LNCAP (cell line): ENCODE data around the gene CDC73.

ENCODE experiments used
- TF ChIP-seq, protein P1 (sequence below): fragments of 450-650 bp; IDR thresholded peaks from 2 replicates; pipeline ENCODE4 v1.5.1; 2017; ENCODE audit warnings: mild to moderate bottlenecking

The CDC73 gene

DNA sequence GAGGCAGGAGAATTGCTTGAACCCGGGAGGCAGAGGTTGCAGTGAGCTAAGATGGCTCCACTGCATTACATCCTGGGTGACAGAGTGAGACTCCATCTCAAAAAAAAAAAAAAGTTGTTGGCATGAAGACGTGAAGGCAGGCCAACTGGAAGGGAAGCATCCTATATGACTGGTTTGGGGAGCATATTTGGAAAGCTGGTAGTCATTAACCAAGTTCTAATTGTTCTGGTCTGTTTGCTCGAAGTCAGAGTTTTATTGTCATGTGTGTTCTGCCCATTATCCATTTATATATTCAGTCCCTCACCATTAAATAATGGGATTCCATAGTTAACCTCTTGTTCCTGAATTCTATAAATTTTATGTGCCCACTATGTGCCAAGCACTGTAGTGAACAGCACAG is 13.4 kb upstream of the CDC73 start:
- TF ChIP-seq, protein P1, sequence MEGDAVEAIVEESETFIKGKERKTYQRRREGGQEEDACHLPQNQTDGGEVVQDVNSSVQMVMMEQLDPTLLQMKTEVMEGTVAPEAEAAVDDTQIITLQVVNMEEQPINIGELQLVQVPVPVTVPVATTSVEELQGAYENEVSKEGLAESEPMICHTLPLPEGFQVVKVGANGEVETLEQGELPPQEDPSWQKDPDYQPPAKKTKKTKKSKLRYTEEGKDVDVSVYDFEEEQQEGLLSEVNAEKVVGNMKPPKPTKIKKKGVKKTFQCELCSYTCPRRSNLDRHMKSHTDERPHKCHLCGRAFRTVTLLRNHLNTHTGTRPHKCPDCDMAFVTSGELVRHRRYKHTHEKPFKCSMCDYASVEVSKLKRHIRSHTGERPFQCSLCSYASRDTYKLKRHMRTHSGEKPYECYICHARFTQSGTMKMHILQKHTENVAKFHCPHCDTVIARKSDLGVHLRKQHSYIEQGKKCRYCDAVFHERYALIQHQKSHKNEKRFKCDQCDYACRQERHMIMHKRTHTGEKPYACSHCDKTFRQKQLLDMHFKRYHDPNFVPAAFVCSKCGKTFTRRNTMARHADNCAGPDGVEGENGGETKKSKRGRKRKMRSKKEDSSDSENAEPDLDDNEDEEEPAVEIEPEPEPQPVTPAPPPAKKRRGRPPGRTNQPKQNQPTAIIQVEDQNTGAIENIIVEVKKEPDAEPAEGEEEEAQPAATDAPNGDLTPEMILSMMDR = no peak

DNA sequence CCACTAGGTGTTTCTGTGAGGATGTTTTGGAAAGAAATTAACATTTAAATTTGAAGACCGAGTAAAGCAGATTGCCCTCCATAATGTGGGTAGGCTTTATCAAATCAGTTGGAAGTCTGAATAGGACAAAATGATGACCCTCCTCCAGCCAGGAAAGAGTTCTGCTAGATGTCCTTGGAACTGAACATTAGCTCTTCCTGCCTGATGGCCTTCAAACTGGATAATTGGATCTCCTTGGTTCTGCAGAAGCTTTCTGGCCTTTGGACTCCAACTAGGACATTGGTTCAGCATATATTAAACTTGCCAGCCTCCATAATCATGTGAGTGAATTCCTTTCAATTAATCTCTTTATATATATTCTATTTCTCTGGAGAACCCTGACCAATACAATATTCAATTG is 12.2 kb upstream of the CDC73 start:
- TF ChIP-seq, protein P1 = no peak

DNA sequence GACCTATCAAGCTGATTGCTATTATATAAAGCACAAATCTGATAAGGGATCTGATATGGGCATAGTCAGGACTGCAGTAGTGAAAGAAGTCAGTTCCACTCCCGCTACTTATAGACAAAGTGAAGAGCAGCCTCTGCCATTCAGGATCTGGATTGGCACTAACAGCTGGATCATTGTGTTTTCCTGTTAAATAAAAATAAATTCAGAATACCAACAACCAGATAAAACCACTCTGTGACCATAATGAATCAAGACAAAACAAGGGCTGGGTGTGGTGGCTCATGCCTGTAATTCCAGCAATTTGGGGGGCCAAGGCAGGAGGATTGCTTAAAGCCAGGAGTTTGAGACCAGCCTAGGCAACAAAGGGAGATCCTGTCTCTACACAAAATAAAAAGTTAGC is 11.6 kb upstream of the CDC73 start:
- TF ChIP-seq, protein P1 = no peak

DNA sequence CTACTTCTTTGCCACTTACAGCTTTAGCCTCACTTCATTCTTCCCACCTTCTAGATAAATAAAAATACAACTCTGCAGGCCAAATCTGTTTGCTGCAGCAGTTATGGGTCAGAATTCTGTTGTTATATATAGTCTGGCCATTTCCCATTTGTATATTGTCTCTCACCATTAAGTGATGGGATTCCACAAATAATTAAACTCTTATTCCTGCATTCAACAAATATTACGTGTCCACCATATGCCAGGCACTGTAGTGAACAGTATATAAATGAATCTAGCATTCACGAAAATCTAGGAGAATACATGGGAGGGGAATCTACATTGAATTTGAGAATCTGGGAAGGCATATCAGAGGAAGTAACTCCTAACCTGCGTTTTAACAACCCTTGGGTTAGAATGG is 11.0 kb upstream of the CDC73 start:
- TF ChIP-seq, protein P1 = no peak

DNA sequence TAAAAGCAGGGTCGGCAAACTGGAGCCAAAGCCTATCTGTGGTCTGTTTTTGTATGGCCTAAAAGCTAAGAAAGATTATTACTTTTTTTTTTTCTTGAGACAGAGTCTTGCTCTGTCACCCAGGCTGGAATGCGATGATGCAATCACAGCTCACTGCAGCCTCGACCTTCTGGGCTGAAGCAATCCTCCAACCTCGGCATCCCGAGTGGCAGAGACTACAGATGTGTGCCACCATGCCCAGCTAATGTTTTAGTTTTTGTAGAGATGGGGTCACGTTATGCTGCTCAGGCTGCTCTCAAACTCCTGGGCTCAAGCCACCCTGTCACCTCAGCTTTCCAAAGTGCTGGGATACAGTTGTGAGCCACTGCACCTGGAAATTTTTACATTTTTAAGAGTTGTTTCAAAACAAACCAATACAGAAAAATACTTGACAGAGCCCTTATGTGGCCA is 10.2 kb upstream of the CDC73 start:
- TF ChIP-seq, protein P1 = no peak

DNA sequence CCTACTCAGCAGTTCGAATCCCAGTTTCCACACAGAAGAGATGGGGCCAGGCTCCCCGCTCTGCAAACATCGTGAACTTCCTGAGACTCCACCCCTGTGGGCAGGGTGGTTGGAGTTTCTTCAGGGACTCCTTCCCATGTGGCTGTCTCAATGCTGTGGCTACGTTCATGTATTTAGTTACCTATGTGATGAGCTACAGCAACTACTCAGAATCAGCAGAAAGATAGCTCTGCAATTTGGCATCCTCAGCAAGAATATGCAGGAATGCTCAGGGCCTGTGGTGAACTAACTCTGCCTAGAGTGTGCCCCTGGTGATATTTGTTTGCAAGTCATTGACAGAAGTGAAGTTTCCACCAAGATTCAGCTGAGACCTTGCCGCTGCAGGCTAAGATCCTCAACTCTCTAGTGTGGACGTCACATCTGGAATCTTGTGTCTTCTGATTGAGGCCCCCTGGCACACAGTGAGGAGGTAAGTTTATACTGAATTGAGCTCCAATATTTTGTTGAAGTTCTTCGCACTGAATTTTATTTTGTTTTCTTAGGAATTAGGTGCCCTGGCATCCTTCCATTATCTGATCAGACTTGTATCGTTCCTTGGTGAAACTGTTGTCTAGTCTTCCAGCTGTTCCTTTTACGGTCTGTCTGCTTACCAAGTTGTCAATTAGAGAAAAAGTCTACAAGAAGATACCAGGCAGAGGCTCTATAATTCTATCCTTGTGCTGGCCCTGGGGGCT is 8.4 kb upstream of the CDC73 start:
- TF ChIP-seq, protein P1 = no peak

DNA sequence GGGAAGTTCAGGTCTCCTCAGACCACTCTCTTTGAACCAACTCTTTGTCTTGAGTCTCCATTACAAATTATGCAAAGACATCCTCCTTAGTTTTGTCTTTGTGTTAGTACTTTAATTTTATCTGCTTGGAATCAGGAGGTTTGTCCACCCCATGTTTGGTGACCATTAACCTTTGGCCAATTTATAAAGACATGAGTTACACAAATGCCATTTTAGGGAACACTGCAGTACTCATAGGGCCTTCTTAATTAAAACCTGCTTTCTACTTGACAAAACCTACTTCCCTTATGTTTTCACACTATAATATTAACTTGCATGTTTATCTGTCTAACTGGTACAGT is 7.9 kb upstream of the CDC73 start:
- TF ChIP-seq, protein P1 = no peak
